Measurements from ENCODE around the gene MYPN. TPM values are rescaled to one million over a fixed set of nuclear protein-coding genes. Genes with fewer than 3 reads are reported as not detected.

The MYPN gene
- total RNA-seq, 4 donors from 2014 or later, result 118 to 342 (median 193) TPM

- Histone ChIP-seq H3K36me3 (no peaks in the 10 kb centered on the region), H3K27ac (peak overlapping the region; percentile 12 to 58 (median 51)), H3K4me1 (peaks cover 3 to 4% of the 10 kb centered on the region in 2 donors), H3K4me3 (peak overlapping the region; percentile 62 to 79 (median 68)), H3K27me3 (no peaks in the 10 kb centered on the region), H3K9me3 (no peaks in the 10 kb centered on the region)
- peak; percentile 70 to 76 for ATAC-seq
- peak in 2 of 5 experiments; percentile 10 to 39 for TF ChIP-seq CTCF (IDR thresholded peaks at IDR 0.05 in 4 of 5, conservative IDR thresholded peaks at IDR 0.05 in 1 of 5)
- TF ChIP-seq POLR2A (IDR thresholded peaks at IDR 0.05), result no peak
- peak; percentile 12 to 26 for DNase-seq
- in situ Hi-C loops (cut with MboI; ENCODE audit: low sequenced_read_pairs in 4 of 4), result no loop called here
- intact Hi-C loops (cut with DNase I; ENCODE audit: low total_unique reads), result loop anchor here (2.0 kb wide), 1 partner anchor 102 kb away; the partner anchor contains the start of genes HNRNPH3 and PBLD
Observed at GRCh38 chr10:68231106-68231816, 122.0 kb downstream of the MYPN start.

- in situ Hi-C loops (cut with MboI; ENCODE audit: low sequenced_read_pairs in 4 of 4), result no loop called here
- no peaks in the 10 kb centered on the region for H3K9me3 ChIP-seq
- ATAC-seq (peak; percentile 5 to 18), DNase-seq (no peak)
- no peaks in the 10 kb centered on the region for H3K36me3 ChIP-seq
- peak within 1 kb of the TSS; percentile 62 to 79 (median 68) for H3K4me3 ChIP-seq
- intact Hi-C loops (cut with DNase I; ENCODE audit: low total_unique reads), result loop anchor here (2.0 kb wide), 1 partner anchor 101 kb away; the partner anchor contains the start of genes HNRNPH3 and PBLD
- H3K4me1 ChIP-seq, result peaks cover 3 to 4% of the 10 kb centered on the region in 2 donors
- H3K27me3 ChIP-seq, result no peaks in the 10 kb centered on the region
- TF ChIP-seq CTCF (IDR thresholded peaks at IDR 0.05 in 4 of 5, conservative IDR thresholded peaks at IDR 0.05 in 1 of 5), result no peak
- TF ChIP-seq POLR2A (IDR thresholded peaks at IDR 0.05), result no peak
- H3K27ac ChIP-seq, result peak within 1 kb of the TSS; percentile 12 to 58 (median 51)
Observed at GRCh38 chr10:68231817-68232251, 122.5 kb downstream of the MYPN start, which contains the start of gene ATOH7. ATOH7 (minus strand) TSS chr10:68232113; CDS start chr10:68231677, 436 bp downstream.

- no peak for DNase-seq
- in situ Hi-C loops (cut with MboI; ENCODE audit: low sequenced_read_pairs in 4 of 4), result no loop called here
- intact Hi-C loops (cut with DNase I; ENCODE audit: low total_unique reads), result no loop called here
- H3K4me1 ChIP-seq, result peaks cover 3 to 4% of the 10 kb centered on the region in 2 donors
- no peaks in the 10 kb centered on the region for H3K36me3 ChIP-seq
- H3K27ac ChIP-seq, result no peak overlapping the region
- TF ChIP-seq CTCF (IDR thresholded peaks at IDR 0.05 in 4 of 5, conservative IDR thresholded peaks at IDR 0.05 in 1 of 5) (no peak), POLR2A (IDR thresholded peaks at IDR 0.05) (no peak)
- H3K4me3 ChIP-seq, result no peak overlapping the region
- no peaks in the 10 kb centered on the region for H3K9me3 ChIP-seq
- H3K27me3 ChIP-seq, result no peaks in the 10 kb centered on the region
- no peak for ATAC-seq
Observed at GRCh38 chr10:68233046-68233445, 123.8 kb downstream of the MYPN start.

GRCh38 chr10:68235111-68235510 lies 125.8 kb downstream of the MYPN start:
- no peak for ATAC-seq

More at GRCh38 chr10:68235111-68235510, 125.8 kb downstream of the MYPN start:
- H3K4me1 ChIP-seq, result peaks cover 3 to 4% of the 10 kb centered on the region in 2 donors
- H3K9me3 ChIP-seq, result no peaks in the 10 kb centered on the region
- in situ Hi-C loops (cut with MboI; ENCODE audit: low sequenced_read_pairs in 4 of 4) (no loop called here), intact Hi-C loops (cut with DNase I; ENCODE audit: low total_unique reads) (no loop called here)
- no peak for DNase-seq
- no peaks in the 10 kb centered on the region for H3K27me3 ChIP-seq
- H3K36me3 ChIP-seq, result no peaks in the 10 kb centered on the region
- no peak overlapping the region for H3K4me3 ChIP-seq
- no peak overlapping the region for H3K27ac ChIP-seq
- TF ChIP-seq CTCF (IDR thresholded peaks at IDR 0.05 in 4 of 5, conservative IDR thresholded peaks at IDR 0.05 in 1 of 5) (no peak), POLR2A (IDR thresholded peaks at IDR 0.05) (no peak)

All from gastrocnemius medialis (tissue), 4 donors.